Ishikawa (cell line): ENCODE measurements around the gene ANKRD65.

Experiments
- CREB1 ChIP-seq: IDR thresholded peaks from 2 replicates; pipeline ENCODE4 v1.6.1; 2012; ENCODE audit warnings: low read depth
- RAD21 ChIP-seq: IDR thresholded peaks from 2 replicates; pipeline ENCODE4 v1.6.1; 2012; ENCODE audit warnings: low read depth
- TAF1 ChIP-seq: IDR thresholded peaks from 2 replicates; pipeline ENCODE4 v1.6.1; 2012; ENCODE audit warnings: low read depth, mild to moderate bottlenecking

GRCh38 chr1:1432951-1433803 is 12.1 kb upstream of the ANKRD65 start:
- TF ChIP-seq TAF1, result peak; percentile 41; the same call in 1 of the 2 replicates
- peak; percentile 7; the same call in 1 of the 2 replicates for TF ChIP-seq RAD21
- no peak for TF ChIP-seq CREB1
